Measurements from ENCODE around the gene GSTCD.
"Not testable (repeated sequence)": the region's sequence is repeated elsewhere in the genome, so short reads cannot be mapped to it uniquely, and the experiment has no call there.

The GSTCD gene

GRCh38 chr4:105805501-105806120 lies 97.0 kb downstream of the GSTCD start:
- DNase-seq (ENCODE audit: low read depth in 2 of 2, low spot score in 1 of 2) = no peak

GRCh38 chr4:105807496-105807895 lies 98.9 kb downstream of the GSTCD start:
- no peak for DNase-seq (ENCODE audit: low read depth in 2 of 2, low spot score in 1 of 2)

- no peak for DNase-seq (ENCODE audit: low read depth in 2 of 2, low spot score in 1 of 2)
Measured at GRCh38 chr4:105808030-105808749, 99.6 kb downstream of the GSTCD start.

- DNase-seq (ENCODE audit: low read depth in 2 of 2, low spot score in 1 of 2) = no peak
Measured at GRCh38 chr4:105808750-105809041, 100.1 kb downstream of the GSTCD start.

- no peak for DNase-seq (ENCODE audit: low read depth in 2 of 2, low spot score in 1 of 2)
Measured at GRCh38 chr4:105815701-105816100, 107.1 kb downstream of the GSTCD start.

- DNase-seq (ENCODE audit: low read depth in 2 of 2, low spot score in 1 of 2) = no peak
Measured at GRCh38 chr4:105822061-105822460, 113.5 kb downstream of the GSTCD start.

GRCh38 chr4:105828074-105828473 lies 119.5 kb downstream of the GSTCD start:
- no peak for DNase-seq (ENCODE audit: low read depth in 2 of 2, low spot score in 1 of 2)

GRCh38 chr4:105831189-105831588 lies 122.6 kb downstream of the GSTCD start:
- no peak for DNase-seq (ENCODE audit: low read depth in 2 of 2, low spot score in 1 of 2)

- no peak for DNase-seq (ENCODE audit: low read depth in 2 of 2, low spot score in 1 of 2)
Measured at GRCh38 chr4:105835177-105835576, 126.6 kb downstream of the GSTCD start.

GRCh38 chr4:105836537-105836936 lies 128.0 kb downstream of the GSTCD start:
- no peak for DNase-seq (ENCODE audit: low read depth in 2 of 2, low spot score in 1 of 2)

GRCh38 chr4:105837037-105837436 lies 128.5 kb downstream of the GSTCD start:
- no peak for DNase-seq (ENCODE audit: low read depth in 2 of 2, low spot score in 1 of 2)

- DNase-seq (ENCODE audit: low read depth in 2 of 2, low spot score in 1 of 2) = no peak
Measured at GRCh38 chr4:105838082-105838481, 129.5 kb downstream of the GSTCD start.

- DNase-seq (ENCODE audit: low read depth in 2 of 2, low spot score in 1 of 2) = no peak
Measured at GRCh38 chr4:105840426-105841174, 132.0 kb downstream of the GSTCD start.

- no peak for DNase-seq (ENCODE audit: low read depth in 2 of 2, low spot score in 1 of 2)
Measured at GRCh38 chr4:105843941-105844340, 135.4 kb downstream of the GSTCD start.

GRCh38 chr4:105845559-105845958 lies 137.0 kb downstream of the GSTCD start:
- no peak for DNase-seq (ENCODE audit: low read depth in 2 of 2, low spot score in 1 of 2)

GRCh38 chr4:105848359-105848758 lies 139.8 kb downstream of the GSTCD start:
- DNase-seq (ENCODE audit: low read depth in 2 of 2, low spot score in 1 of 2) = not testable (repeated sequence)

- no peak for DNase-seq (ENCODE audit: low read depth in 2 of 2, low spot score in 1 of 2)
Measured at GRCh38 chr4:105851196-105851595, 142.6 kb downstream of the GSTCD start.

- not testable (repeated sequence) for DNase-seq (ENCODE audit: low read depth in 2 of 2, low spot score in 1 of 2)
Measured at GRCh38 chr4:105852230-105852629, 143.6 kb downstream of the GSTCD start.

GRCh38 chr4:105858466-105859040 lies 150.0 kb downstream of the GSTCD start:
- DNase-seq (ENCODE audit: low read depth in 2 of 2, low spot score in 1 of 2) = no peak

- no peak for DNase-seq (ENCODE audit: low read depth in 2 of 2, low spot score in 1 of 2)
Measured at GRCh38 chr4:105859233-105859632, 150.6 kb downstream of the GSTCD start.

GRCh38 chr4:105870963-105871362 lies 162.4 kb downstream of the GSTCD start:
- no peak for DNase-seq (ENCODE audit: low read depth in 2 of 2, low spot score in 1 of 2)

GRCh38 chr4:105871997-105872396 lies 163.4 kb downstream of the GSTCD start:
- no peak for DNase-seq (ENCODE audit: low read depth in 2 of 2, low spot score in 1 of 2)
